GM18508 (cell line): Measurements from ENCODE around the gene TMEM9.

Experiments
- ATAC-seq: cut with Tn5 transposase; IDR thresholded peaks from one replicate; pipeline ENCODE4 v1.9.1; 2021; ENCODE audit warnings: moderate number of reproducible peaks; ENCODE audit not compliant: insufficient read depth, unreplicated experiment

The TMEM9 gene

DNA sequence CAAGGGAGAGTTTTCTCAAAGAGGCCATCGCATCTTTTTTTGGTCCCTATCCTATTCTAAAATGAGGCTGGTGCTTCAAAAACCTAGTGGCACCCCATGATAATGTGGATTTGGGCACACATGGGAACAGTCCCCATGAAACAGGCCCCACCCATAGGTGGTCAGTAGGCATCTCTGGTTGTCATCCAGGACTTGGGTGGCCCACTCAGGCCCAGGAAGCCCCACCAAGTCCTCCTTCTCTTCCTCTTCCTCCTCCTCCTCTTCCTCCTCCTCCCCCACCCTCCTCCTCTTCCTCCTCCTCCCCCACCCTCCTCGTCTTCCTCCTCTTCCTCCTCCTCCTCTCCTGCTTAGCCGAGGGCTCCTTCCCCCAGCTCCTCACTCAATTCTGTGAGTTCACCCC, 42.6 kb downstream of the TMEM9 start:
- ATAC-seq = no peak

DNA sequence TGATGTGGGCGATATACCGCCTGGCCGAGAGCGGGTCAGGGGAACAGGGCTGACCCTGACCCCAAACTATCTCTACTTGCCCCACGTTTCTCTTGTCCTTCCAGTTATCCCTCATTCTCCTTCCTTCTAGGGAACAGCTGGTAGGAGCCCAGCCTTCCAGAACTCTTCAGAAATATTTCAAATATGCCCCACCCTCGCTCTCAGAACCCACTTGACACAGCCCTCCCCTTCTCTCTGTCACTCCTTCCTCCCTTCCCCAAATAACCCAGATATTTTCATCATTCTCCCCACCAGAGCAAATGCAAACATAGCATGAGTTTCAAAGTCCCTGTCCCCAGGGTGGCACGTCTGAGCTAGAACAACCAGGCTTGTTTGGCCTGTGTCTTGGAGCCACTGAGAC, 43.1 kb downstream of the TMEM9 start:
- no peak for ATAC-seq

DNA sequence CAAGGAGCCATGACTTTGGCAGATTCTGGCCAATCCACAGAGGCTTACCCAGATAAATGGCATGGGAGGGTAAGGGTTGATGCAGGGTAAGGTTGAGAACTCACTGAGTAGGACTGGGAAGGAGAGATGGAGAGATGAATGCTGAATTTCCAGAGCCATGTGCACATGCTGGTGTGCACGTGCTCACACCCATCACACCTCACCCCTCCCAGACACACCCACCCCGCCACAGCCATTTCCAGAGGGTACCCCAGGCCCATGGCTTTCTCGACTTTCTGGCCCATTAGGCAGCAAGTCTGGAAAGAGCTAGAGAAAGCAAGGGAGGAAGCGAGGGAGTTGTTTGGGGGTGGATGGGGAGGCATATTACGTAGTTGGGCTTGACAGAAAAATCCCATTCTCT, 43.7 kb downstream of the TMEM9 start:
- ATAC-seq = no peak

DNA sequence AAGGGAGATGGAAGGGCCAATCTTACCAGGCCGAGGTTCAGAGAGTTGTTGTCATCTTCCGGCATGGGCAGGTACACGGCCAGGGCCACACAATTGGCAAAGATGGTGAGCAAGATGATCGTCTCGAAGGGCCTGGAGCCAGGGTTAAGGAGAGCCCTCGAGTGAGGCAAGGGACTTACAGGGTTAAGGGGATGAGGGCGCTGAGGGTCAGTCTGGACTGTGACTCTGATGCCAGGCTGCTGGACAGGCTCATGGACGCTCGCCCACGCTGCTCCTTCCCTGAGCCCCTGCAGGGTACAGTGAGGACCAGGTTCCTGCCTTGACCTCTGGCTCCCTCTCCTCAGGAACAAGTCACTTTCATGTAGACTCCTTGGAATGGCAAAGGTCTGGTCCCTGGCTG, 44.1 kb downstream of the TMEM9 start:
- no peak for ATAC-seq

DNA sequence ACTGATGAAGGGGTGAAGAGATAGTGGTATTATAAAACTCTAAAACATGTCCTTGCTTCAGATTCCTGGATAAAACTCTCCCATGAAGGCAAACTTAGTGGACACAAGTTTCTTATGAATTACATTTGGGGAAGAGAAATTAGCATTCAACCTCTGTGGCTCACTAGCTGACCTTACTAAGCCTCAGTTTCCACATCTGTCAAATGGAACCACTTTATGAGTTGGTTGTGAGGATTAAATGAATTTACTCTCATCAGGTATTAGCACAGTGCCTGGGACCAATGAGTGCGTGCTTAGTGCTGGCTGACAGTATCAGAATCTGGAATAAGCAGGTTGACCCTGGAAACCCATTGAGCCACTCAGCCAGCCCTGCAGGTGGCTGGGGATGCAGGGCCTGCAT, 44.6 kb downstream of the TMEM9 start:
- no peak for ATAC-seq

DNA sequence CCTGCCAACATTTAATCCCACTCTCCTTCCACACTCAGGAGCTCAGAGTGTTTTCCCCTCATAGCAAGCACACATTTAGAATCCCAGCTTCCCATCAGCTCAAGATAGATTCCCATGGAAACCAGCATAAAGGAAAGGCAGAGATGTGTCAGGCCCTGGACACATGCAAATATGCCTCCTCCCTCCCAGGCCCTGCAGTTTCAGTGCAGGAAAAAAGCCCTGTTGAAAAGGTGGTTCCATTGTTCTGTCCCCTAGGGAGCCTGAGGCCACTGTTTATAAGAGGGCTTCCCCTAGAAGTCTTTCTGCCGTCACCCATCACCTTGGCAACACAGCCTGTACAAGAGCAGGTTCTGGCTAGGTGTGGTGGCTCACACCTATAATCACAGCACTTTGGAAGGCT, 45.7 kb downstream of the TMEM9 start:
- ATAC-seq = no peak

DNA sequence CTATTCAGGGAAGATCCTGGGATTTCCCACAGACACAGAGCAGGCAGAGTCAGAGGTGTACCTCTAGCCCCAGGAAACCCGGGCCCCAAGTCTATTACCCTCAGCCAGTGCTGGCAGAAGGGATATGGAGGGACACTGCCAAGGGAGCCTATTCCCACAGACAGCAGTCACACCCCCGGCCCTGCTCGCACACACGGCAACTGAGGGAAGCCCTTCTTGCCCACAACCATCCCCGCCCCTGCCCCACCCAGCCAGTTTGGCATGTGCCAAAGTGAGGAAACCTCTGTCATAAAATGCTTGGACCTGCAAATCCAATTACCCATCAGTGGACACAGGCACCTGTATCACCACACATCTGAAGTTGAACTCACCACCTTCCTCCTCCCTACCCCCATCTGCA, 48.6 kb downstream of the TMEM9 start:
- ATAC-seq = no peak

DNA sequence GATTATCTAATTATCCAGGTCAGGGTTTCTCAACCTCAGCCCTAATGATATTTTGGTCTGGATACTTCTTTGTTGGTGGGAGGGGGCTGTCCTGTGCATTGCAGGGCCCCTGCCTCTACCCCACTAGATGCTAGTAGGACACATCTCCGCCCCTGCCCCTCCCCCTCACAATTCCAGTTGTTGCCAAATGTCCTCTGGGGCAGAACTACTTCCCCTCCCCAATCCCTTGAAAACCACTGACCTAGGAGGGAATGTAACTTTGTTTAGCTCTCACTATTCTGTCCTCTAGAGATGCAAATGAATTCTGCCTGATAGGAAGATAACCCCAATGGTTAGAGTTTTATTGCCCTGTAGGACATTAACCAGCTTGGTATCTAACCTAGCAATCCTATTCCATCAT, 50.1 kb downstream of the TMEM9 start:
- ATAC-seq = no peak

DNA sequence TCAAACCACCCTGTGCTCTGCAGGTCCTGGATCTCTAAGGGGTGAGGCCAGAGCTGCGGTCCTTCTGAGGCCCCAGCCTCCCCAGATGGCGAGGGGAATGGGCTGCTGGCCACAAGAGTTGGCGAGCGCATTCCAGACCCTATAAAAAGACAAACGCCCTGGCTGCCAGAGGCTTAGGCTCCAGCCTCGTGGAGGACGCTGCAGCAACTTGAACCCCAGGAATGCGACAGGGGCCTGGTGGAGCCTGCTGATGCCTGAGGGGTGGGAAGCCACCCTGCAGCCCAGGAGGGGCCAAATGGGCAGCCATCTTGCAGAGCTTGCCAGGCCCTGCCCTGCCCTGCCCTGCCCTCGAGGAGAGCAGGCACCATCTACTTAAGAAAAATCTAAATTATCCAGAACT, 50.6 kb downstream of the TMEM9 start:
- ATAC-seq = no peak

DNA sequence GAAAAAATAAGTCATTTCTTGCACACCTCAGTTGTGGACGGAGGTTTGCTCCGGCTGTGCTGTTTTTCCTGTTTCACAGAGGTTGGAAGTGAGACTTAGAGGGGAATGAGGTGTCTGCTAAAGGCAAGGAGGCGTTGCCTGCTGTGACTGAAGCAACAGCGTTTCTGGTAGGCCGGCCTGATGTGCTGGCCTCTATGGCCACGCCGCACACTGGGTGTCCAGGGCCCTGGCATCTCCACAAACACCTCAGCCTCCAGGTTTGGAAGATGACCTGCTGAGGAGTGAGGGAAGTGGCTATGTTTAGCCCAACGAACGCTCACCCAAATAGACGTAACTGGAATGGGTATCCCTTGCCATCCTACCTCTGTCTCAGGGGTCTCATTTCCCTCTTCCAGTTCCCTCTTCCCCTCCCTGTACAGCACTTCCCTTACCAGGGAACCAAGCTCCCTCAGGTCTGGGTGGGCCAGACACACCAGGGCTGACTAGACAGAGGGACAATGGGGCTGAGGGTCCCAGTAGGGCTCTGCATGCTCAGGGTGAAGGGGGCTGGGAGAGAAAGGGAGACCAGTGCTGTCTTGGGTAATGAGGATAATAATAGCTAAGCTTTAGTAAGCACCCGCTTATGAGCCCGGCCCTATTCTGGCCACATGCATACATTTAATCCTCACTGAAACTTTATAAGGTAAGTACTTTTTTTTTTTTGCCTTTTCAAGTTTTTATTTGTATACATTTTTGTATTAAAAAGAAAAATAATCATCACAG, 53.9 kb downstream of the TMEM9 start:
- no peak for ATAC-seq

DNA sequence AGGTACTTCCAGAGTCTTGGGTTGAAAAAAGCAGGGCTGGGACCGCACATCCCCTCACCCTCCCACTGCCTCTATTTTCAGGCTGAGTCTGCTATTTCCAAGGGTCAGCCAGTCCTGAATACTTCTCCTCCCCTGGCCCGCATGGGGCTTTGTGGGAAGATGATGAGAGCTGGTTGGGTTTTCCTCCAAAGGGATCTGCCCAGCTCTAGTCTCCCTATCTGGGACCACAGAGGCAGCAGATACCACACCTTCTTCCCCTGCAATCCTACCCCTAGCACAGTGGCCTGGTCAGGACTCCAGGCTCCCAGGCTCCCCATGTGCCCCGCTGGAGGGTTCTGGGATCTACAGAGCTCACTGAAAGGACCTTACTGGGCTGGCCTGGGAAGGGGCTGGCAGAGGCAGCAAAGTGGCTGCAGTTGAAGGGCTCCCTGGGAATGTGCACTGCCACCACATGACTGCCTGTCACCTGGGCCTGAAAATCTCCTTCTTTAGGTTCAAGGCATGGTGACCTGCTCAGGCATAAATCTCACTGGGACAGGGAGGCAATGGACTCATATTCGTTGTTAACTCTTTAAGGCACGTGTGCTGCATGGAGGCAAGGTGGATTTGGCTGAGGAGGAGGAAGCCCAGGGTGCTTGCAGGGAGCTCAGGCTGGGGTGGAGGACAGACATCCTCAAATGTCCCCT, 55.1 kb downstream of the TMEM9 start:
- ATAC-seq = no peak

DNA sequence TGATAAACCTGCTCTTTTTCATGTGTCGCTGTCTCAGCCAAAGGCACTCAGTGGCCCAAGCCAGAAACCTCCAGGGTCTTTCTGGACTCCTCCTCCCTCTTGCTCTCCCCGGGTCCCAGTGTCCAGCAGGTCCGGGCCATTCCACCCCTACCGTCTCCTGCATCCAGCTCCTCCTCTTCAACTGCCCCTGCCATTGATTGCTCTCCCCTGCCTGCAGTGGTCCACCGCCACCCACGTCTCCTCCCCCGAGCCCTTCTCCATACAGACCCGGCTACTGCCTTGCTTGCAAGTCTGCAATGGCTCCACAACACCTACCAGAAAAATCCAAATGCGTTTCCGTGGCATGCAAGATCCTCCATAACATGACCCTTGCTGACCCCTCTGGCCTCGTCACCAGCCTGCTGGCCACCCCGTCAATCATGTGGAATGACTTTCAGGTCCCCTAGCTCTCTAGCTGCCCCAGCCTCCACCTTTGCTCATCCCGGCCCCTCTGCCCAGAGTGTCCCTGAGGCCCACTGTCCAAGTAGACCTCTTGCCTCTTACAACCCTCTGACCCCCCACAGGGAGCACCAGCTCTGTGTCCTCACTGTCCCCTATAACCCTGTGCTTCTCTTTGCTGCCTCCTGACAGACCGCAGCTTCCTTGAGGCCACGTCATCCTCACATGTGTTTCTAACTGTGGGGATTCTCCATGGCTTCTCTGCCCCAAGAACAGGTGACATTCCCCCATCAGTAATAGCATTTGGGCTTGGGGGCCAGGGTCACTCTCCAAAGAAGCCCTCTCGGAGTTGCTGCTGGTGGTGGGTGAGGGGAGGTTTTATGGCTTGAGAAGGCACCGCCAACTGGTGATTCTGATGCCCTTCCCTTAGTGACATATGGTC, 57.1 kb downstream of the TMEM9 start:
- ATAC-seq = no peak

DNA sequence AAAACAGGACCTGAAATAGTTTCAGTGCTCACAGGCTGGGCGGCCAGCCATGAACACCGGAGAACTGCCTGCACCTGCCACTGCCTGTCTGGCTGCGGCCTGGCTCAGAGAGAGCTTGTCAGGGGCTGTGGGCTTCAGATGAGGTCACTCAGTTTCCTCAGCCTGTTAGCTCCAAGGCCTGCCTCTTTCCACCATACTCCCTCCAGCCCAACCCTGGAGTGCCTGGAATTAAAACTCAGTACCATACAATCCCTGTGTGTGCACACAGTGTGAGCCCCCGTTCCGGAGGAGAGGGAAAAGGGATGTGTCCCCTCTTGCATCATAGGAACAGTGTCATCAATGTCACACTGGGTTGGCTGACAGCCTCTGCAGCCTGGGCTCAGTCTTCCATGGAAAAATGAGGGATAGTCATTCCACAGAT, 58.2 kb downstream of the TMEM9 start:
- ATAC-seq = no peak

DNA sequence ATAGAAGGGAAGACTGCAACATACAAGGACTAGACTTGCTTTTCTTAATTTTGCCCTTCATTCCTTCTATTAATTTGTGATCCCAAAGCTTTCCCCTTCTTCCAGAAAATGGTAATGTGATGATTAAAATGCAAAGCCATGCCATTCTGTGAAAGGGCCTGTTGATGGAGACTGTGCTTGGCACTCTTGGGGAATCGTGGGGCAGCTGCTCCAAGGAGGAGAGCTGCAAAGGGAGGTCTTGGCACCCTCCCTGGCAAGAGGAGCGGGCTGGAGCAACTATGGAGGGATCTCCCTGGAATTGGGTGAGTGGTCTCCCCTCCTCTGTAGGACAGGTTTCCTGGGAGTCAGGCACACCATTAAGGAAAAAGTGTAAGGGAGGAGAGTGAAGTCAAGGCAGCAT, 58.7 kb downstream of the TMEM9 start:
- no peak for ATAC-seq

DNA sequence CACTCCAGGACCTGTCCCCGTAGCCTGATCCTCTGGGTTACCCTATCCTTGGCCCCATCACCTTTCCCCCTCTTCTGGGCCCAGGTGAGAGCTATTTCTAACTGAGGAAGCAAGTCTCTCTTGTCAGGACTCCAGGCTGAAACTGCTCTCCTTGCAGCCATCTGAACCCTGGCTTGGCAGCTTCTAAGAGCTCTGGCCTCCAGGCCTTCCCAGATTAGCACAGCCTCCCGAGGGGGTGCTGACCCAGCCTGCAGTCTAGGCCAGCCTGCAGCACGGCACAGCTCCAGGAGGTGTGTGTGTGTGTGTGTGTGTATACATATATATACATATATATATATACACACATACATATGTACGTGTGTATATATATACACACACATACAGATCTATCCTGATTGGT, 59.4 kb downstream of the TMEM9 start:
- ATAC-seq = no peak

DNA sequence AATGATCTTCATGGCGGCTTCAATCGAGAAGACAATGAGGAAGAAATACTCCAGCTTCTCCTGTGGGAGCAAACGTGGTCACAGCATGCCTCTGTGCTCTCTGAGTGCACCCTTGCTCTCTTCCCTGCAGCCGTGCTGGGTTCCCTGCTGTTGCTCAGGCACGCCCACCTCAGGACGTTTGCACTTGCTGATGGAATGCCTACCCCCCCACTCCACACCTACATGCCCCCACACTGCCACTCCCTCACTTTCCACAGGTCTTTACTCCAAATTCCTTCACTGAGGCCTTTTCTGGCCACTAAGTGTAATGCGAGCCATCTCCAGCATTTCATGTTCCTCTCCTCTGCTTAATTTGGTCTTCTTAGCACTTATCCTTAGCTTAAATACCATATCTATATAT, 60.3 kb downstream of the TMEM9 start:
- no peak for ATAC-seq

DNA sequence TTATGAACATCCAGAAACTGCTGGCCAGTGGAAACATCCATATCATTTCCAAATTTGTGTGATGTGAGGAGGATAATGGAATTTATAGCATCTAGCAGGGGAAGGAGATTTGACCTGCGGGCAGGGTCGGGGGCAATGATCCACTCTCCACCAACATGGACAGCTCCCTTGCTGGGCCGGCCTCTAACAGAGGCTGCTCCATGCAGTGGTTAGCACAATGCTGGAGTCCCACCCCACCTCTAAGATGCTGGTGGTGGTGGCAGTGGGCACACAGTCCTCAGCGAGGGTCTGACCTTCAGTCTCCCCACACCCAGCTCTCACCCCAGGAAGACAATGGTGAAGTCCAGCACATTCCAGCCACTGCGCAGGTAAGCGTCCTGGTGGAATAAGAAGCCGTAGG, 60.7 kb downstream of the TMEM9 start:
- no peak for ATAC-seq

DNA sequence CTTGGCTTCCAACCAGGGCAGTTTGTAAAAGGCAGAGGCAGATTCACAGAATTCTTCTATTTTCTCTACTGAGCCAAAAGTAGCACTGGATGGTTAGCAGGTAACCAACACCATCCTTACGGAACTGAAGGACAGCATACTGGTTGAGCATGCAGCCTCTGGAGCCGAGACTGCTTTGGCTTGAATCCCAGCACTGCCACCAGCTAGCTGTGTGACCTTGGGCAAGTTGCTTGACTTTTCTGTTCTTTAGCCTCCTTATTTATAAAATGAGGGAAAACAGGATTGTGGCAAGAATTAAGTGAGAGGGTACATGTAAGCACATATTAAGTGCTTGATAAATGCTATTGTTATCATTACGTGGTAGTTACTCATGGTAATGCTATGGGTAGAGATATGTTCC, 61.5 kb downstream of the TMEM9 start:
- no peak for ATAC-seq

DNA sequence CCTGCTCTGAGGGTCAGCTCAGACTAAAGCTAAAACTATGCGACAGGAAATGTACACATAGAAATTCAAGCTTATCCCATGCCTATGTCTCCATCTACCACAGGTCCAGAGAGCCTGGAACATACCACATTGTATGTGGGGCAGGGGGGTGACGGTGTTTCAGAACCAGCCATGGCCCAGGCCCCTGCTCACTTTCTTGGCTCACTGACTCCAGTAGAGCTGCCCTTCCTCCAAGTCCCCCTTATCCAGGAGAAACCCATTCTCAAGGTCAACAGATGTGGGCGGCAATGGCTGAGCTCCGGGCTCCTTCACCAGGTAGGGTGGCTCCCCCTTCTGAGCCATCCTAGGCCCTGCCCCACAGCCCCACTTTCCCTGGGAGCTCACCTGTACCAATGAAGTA, 63.0 kb downstream of the TMEM9 start:
- ATAC-seq = no peak

DNA sequence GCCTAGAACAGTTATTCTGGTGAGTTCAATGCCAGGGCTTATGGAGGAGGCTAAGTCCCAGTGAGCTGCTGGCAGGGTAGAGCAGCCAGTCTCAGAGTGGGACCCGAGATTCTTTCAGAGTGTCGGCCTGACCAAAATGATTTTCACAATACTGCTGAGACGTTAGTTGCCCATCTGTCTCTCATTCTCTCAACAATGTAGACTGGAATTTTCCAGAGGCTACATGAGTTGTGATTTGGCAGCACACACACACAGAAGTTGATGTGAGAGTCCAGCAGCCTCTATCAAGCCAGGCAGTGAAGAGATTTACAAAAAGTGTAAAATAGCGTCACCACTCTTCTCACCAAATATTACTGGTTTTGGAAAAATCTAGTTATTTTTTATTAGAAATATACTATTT, 63.7 kb downstream of the TMEM9 start:
- no peak for ATAC-seq

DNA sequence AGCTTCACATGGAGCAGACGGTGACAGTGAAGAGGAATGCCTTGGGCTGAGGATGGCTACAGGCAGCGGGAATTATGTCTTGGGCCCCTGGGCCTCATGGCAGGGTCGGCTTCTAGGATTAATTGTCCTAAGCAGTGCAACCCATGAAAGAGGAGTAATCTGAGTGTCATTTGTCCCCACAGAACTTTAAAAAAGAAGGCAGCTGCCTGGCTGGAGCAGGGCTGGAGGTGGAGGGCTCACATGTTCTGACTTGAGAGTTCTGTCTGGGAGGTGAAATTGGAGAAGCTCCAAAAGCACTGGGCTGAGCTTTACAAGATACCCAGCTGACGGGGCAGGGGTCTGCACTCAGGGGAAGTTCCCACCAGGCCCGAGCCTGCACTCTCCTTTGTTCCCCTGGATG, 64.7 kb downstream of the TMEM9 start:
- no peak for ATAC-seq
